ENCODE data around the gene MZF1. TPM values are rescaled to one million over a fixed set of nuclear protein-coding genes. Genes with fewer than 3 reads are reported as not detected.

Gene MZF1
- total and polyA plus RNA-seq, 9 of the 15 experiments (the other 6 are each of a cell fraction or from before 2014, with no cell fraction given) = 0.31 to 29.3 (median 11.5) TPM

GRCh38 chr19:58569943-58570670, 3.0 kb downstream of the MZF1 start:
- 82% methylated on average over 8 of the region's 8 CpGs for WGBS (ENCODE audit: insufficient coverage, low coverage, missing lambda C conversion rate)
- Histone ChIP-seq H3K27me3 (ENCODE audit: control insufficient read depth in 2 of 2, insufficient read depth in 2 of 2, low read length in 2 of 2) (no peaks in the 10 kb centered on the region), H3K9me3 (replicated peaks; ENCODE audit: control insufficient read depth, insufficient read depth, low read depth, low read length) (no peaks in the 10 kb centered on the region), H3K4me3 (no peak overlapping the region), H3K27ac (ENCODE audit: extremely low read depth, low read depth, low read length) (no peak overlapping the region), H3K36me3 (ENCODE audit: control insufficient read depth, insufficient read depth, low read length) (peaks cover 42% of the 10 kb centered on the region; the same call in 2 of the 3 replicates), H4K20me1 (replicated peaks; ENCODE audit: control insufficient read depth, insufficient read depth, low read length) (no peaks in the 10 kb centered on the region), H3K79me2 (ENCODE audit: control insufficient read depth, insufficient read depth, low read length) (peaks cover 13% of the 10 kb centered on the region), H3K9me1 (ENCODE audit: control insufficient read depth, insufficient read depth, low read length) (no peaks in the 10 kb centered on the region), H3K4me1 (replicated peaks in 1 of 2; ENCODE audit: control insufficient read depth in 2 of 2, insufficient read depth in 2 of 2, low read length in 2 of 2) (peaks cover 25% of the 10 kb centered on the region in 2 experiments; a peak in 4 of 5 replicates), H3K9ac (ENCODE audit: insufficient read depth in 1 of 2, low read depth in 2 of 2, low read length in 2 of 2) (peak overlapping the region in 1 of 2 experiments; percentile 38; a peak in 1 of 4 replicates), H2AFZ (ENCODE audit: low read depth, low read length) (no peak overlapping the region), H3K4me2 (ENCODE audit: insufficient read depth, low read length) (no peak overlapping the region)
- BruUV-seq (replicated peaks) = no TSS peak
- intact Hi-C loops (cut with micrococcal nuclease) = no loop called here
- FAIRE-seq (no peak), DNase-seq (ENCODE audit: extremely low read depth in 1 of 4, low spot score in 3 of 4) (no peak), ATAC-seq (no peak)
- POLR2A ChIA-PET = interaction anchor here (2.8 kb wide), 1 partner anchor 10 kb away, joined by 14 read pairs; no protein-coding TSS in a partner anchor
- CTCF ChIA-PET (ENCODE audit: low intra/inter-chr PET ratio) = no interaction called here
- in situ Hi-C loops (cut with MboI) = no loop called here
- TF ChIP-seq CBX8 (IDR thresholded peaks at IDR 0.05; ENCODE audit: borderline replicate concordance, extremely low read depth, low read depth, low read length, poor library complexity, severe bottlenecking) = no peak
- TF ChIP-seq SP1 (CRISPR knock-in tag; IDR thresholded peaks at IDR 0.05) = no peak
- TF ChIP-seq NCOA4 (IDR thresholded peaks at IDR 0.05; ENCODE audit: partially characterized antibody) = no peak
- no peak for TF ChIP-seq NR2C1 (IDR thresholded peaks at IDR 0.05)
- no peak for TF ChIP-seq NR2C1 (tag; IDR thresholded peaks at IDR 0.05)
- TF ChIP-seq STAT6 (CRISPR knock-in tag; IDR thresholded peaks at IDR 0.05) = no peak
- no peak for TF ChIP-seq ZNF311 (CRISPR knock-in tag; IDR thresholded peaks at IDR 0.05)
- no peak for TF ChIP-seq BCLAF1 (IDR thresholded peaks at IDR 0.05; ENCODE audit: borderline replicate concordance in 1 of 2, control insufficient read depth in 1 of 2, low read depth in 2 of 2, low read length in 1 of 2)
- TF ChIP-seq ARHGAP35 (IDR thresholded peaks at IDR 0.05; ENCODE audit: partially characterized antibody) = no peak
- no peak for TF ChIP-seq SNIP1 (IDR thresholded peaks at IDR 0.05; ENCODE audit: low read depth)
- no peak for TF ChIP-seq ZNF589 (CRISPR knock-in tag; IDR thresholded peaks at IDR 0.05; ENCODE audit: low read depth)
- TF ChIP-seq ZNF696 (CRISPR knock-in tag; conservative IDR thresholded peaks at IDR 0.05) = no peak
- TF ChIP-seq FOXM1 (IDR thresholded peaks at IDR 0.05; ENCODE audit: low read depth) = no peak
- TF ChIP-seq FOXM1 (CRISPR knock-in tag; IDR thresholded peaks at IDR 0.05; ENCODE audit: low read depth) = no peak
- no peak for TF ChIP-seq ZNF124 (CRISPR knock-in tag; IDR thresholded peaks at IDR 0.05)

Data from K562 (cell line).